ENCODE data around the gene OTUD7B.
"Not testable (repeated sequence)": the region's sequence is repeated elsewhere in the genome, so short reads cannot be mapped to it uniquely, and the experiment has no call there.

OTUD7B gene

GRCh38 chr1:150002217-150002616 is 8.3 kb downstream of the OTUD7B start:
- no peak for DNase-seq (ENCODE audit: low spot score)

GRCh38 chr1:150001415-150001814 is 9.1 kb downstream of the OTUD7B start:
- DNase-seq (ENCODE audit: low spot score): peak; percentile 45

- peak; percentile 34 for DNase-seq (ENCODE audit: low spot score)
Measured at GRCh38 chr1:149997585-149998262, 12.8 kb downstream of the OTUD7B start.

- DNase-seq (ENCODE audit: low spot score): no peak
Measured at GRCh38 chr1:149995927-149996326, 14.6 kb downstream of the OTUD7B start.

- no peak for DNase-seq (ENCODE audit: low spot score)
Measured at GRCh38 chr1:149993764-149994163, 16.8 kb downstream of the OTUD7B start.

GRCh38 chr1:149993181-149993580 is 17.3 kb downstream of the OTUD7B start:
- no peak for DNase-seq (ENCODE audit: low spot score)

- no peak for DNase-seq (ENCODE audit: low spot score)
Measured at GRCh38 chr1:149987297-149987595, 23.3 kb downstream of the OTUD7B start.

GRCh38 chr1:149986486-149987296 is 23.8 kb downstream of the OTUD7B start:
- no peak for DNase-seq (ENCODE audit: low spot score)

- no peak for DNase-seq (ENCODE audit: low spot score)
Measured at GRCh38 chr1:149979972-149980540, 30.5 kb downstream of the OTUD7B start.

GRCh38 chr1:149979245-149979971 is 31.1 kb downstream of the OTUD7B start:
- no peak for DNase-seq (ENCODE audit: low spot score)

GRCh38 chr1:149978547-149979023 is 31.9 kb downstream of the OTUD7B start:
- DNase-seq (ENCODE audit: low spot score): no peak

- DNase-seq (ENCODE audit: low spot score): no peak
Measured at GRCh38 chr1:149977345-149977744, 33.2 kb downstream of the OTUD7B start.

- DNase-seq (ENCODE audit: low spot score): no peak
Measured at GRCh38 chr1:149972547-149972946, 38.0 kb downstream of the OTUD7B start.

GRCh38 chr1:149967646-149968045 is 42.9 kb downstream of the OTUD7B start:
- DNase-seq (ENCODE audit: low spot score): no peak

GRCh38 chr1:149967041-149967440 is 43.5 kb downstream of the OTUD7B start:
- no peak for DNase-seq (ENCODE audit: low spot score)

- no peak for DNase-seq (ENCODE audit: low spot score)
Measured at GRCh38 chr1:149966405-149966804, 44.1 kb downstream of the OTUD7B start.

- DNase-seq (ENCODE audit: low spot score): no peak
Measured at GRCh38 chr1:149965440-149965839, 45.1 kb downstream of the OTUD7B start.

GRCh38 chr1:149963358-149963757 is 47.2 kb downstream of the OTUD7B start:
- DNase-seq (ENCODE audit: low spot score): peak; percentile 6

- DNase-seq (ENCODE audit: low spot score): no peak
Measured at GRCh38 chr1:149962736-149963135, 47.8 kb downstream of the OTUD7B start.

GRCh38 chr1:149962039-149962647 is 48.4 kb downstream of the OTUD7B start:
- DNase-seq (ENCODE audit: low spot score): peak; percentile 87

GRCh38 chr1:149957548-149957947 is 53.0 kb downstream of the OTUD7B start:
- not testable (repeated sequence) for DNase-seq (ENCODE audit: low spot score)

GRCh38 chr1:149949911-149950310 is 60.6 kb downstream of the OTUD7B start:
- DNase-seq (ENCODE audit: low spot score): no peak
